Sigmoid colon (tissue), 7 donors: ENCODE results near the gene P3H2. TPM values are rescaled to one million over a fixed set of nuclear protein-coding genes. Genes with fewer than 3 reads are reported as not detected.

ENCODE experiments used
- DNase-seq: peaks from one replicate; pipeline ENCODE4 v3.0.0-alpha.2; 2019
- H3K27ac ChIP-seq, 4 donors: fragments of 200-600 bp; sonication (generic); one replicate each; pipeline ENCODE4 v1.5.1; 2016 to 2019; ENCODE audit warnings: mild to moderate bottlenecking in 1 of 4
- H3K27me3 ChIP-seq, 3 donors: fragments of 200-600 bp; sonication (generic); one replicate each; pipeline ENCODE4 v1.5.1; 2019; ENCODE audit warnings: mild to moderate bottlenecking in 1 of 3
- H3K36me3 ChIP-seq, 4 donors: fragments of 200-600 bp; sonication (generic); one replicate each; pipeline ENCODE4 v1.5.1; 2016 to 2019
- H3K4me1 ChIP-seq, 4 donors: fragments of 200-600 bp; sonication (generic); one replicate each; pipeline ENCODE4 v1.5.1; 2017 to 2019
- H3K4me3 ChIP-seq, 4 donors: fragments of 200-600 bp; sonication (generic); one replicate each; pipeline ENCODE4 v1.5.1; 2017 to 2019; ENCODE audit warnings: mild to moderate bottlenecking in 2 of 4, moderate library complexity in 1 of 4
- H3K9me3 ChIP-seq, 4 donors: fragments of 200-600 bp in 3 of 4; sonication (generic) in 3 of 4; one replicate each; pipeline versions ENCODE4 v1.5.1 to v1.6.1; 2013 to 2019
- EP300 ChIP-seq, 4 donors: sonication (generic); formaldehyde crosslinking; IDR thresholded peaks; one replicate each; pipeline ENCODE4 v1.6.1; 2017; ENCODE audit warnings: antibody characterized with exemption in 4 of 4
- POLR2A ChIP-seq, 2 donors: fragments of 450-650 bp; IDR thresholded peaks; one replicate each; pipeline ENCODE4 v1.6.1; 2016; ENCODE audit warnings: antibody characterized with exemption in 2 of 2, mild to moderate bottlenecking in 2 of 2, moderate library complexity in 2 of 2
- POLR2AphosphoS5 ChIP-seq, 4 donors: sonication (generic); formaldehyde crosslinking; IDR thresholded peaks; one replicate each; pipeline ENCODE4 v1.6.1; 2017; ENCODE audit warnings: antibody characterized with exemption in 4 of 4
- WGBS, 2 donors: extraction: QIAGEN DNeasy Blood & Tissue Kit; methylation state at CpG; one replicate each; pipeline ENCODE4 v1.1.7; 2013; 5-methylcytosine and 5-hydroxymethylcytosine counted together
- intact Hi-C: fragments of 100-400 bp; cut with DNase I; formaldehyde crosslinking; loops from one replicate; pipeline ENCODE4 v1.15.1; 2023
- polyA plus RNA-seq, 3 donors: library from polyadenylated mRNA; stranded (reverse); fragments of 200-250 nt; gene quantifications; one replicate each; pipeline ENCODE4 v1.2.3, GENCODE V29; 2013
- total RNA-seq, 4 donors: library from RNA; depleted of rRNA; stranded (reverse); fragments of >200 nt; gene quantifications; one replicate each; pipeline ENCODE4 v1.1.0, GENCODE V29; 2016
- TF ChIP-seq, protein P1 (sequence below), 4 experiments: fragments of 450-650 bp in 3 of 4; fragments of 200-600 bp in 1 of 4; IDR thresholded peaks; one replicate each; pipeline ENCODE4 v1.5.1; 2016 to 2019; ENCODE audit warnings: antibody characterized with exemption in 4 of 4, mild to moderate bottlenecking in 3 of 4, moderate library complexity in 2 of 4
- donor health status: healthy with polysubstance abuse.
- donor health status: Bipolar disorder and iron deficiency.
- donor health status: healthy.

P3H2 gene
- total and polyA plus RNA-seq, 7 donors: 1.8 to 41.7 (median 29.6) TPM

DNA sequence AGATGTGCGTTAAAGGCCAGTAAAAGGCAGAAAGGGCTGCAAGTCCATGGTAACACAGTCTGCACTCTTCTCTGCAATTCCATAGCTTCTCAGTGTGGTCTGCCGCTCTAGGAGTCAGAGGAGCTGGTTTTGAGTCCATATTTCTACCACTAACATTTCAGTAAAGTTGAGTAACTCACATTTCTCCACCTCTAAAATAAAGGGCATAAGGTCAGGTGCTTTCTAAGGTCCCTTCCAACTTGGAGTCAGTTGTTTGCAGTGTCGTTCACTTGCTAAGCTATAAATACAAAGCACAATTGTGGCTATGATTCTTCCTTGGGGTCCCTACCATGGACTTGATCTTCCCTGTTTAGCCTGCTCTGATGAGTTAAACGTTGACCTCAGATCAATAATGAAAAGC, 171.1 kb downstream of the P3H2 start:
- intact Hi-C loops: no loop called here
- Histone ChIP-seq H3K27ac (no peak overlapping the region), H3K4me3 (no peak overlapping the region), H3K27me3 (no peaks in the 10 kb centered on the region), H3K36me3 (no peaks in the 10 kb centered on the region), H3K9me3 (no peaks in the 10 kb centered on the region), H3K4me1 (no peaks in the 10 kb centered on the region)
- TF ChIP-seq POLR2AphosphoS5 (IDR thresholded peaks at IDR 0.05) (no peak), EP300 (IDR thresholded peaks at IDR 0.05) (no peak), POLR2A (IDR thresholded peaks at IDR 0.05) (no peak)
- TF ChIP-seq, protein P1, sequence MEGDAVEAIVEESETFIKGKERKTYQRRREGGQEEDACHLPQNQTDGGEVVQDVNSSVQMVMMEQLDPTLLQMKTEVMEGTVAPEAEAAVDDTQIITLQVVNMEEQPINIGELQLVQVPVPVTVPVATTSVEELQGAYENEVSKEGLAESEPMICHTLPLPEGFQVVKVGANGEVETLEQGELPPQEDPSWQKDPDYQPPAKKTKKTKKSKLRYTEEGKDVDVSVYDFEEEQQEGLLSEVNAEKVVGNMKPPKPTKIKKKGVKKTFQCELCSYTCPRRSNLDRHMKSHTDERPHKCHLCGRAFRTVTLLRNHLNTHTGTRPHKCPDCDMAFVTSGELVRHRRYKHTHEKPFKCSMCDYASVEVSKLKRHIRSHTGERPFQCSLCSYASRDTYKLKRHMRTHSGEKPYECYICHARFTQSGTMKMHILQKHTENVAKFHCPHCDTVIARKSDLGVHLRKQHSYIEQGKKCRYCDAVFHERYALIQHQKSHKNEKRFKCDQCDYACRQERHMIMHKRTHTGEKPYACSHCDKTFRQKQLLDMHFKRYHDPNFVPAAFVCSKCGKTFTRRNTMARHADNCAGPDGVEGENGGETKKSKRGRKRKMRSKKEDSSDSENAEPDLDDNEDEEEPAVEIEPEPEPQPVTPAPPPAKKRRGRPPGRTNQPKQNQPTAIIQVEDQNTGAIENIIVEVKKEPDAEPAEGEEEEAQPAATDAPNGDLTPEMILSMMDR (IDR thresholded peaks at IDR 0.05): no peak
- WGBS, 2 donors: 79 to 90% methylated on average over 4 of the region's 4 CpGs
- DNase-seq: no peak

DNA sequence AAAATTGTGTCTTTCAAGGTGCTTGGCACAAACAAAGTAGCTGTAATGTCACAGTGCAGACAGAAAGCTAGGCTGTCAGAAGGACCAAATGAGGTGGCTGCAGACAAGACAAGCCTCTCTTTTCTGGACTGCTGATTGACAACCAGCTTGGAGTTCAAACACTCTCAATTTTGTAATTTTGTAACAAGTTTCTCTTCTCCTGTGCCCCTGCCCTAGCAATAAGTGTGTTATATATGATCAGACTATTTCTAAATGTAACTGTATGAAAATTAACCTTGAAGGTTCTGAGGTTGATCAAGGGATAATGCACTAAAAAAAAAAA, 172.0 kb downstream of the P3H2 start:
- no peak overlapping the region for H3K27ac ChIP-seq
- intact Hi-C loops: no loop called here

DNA sequence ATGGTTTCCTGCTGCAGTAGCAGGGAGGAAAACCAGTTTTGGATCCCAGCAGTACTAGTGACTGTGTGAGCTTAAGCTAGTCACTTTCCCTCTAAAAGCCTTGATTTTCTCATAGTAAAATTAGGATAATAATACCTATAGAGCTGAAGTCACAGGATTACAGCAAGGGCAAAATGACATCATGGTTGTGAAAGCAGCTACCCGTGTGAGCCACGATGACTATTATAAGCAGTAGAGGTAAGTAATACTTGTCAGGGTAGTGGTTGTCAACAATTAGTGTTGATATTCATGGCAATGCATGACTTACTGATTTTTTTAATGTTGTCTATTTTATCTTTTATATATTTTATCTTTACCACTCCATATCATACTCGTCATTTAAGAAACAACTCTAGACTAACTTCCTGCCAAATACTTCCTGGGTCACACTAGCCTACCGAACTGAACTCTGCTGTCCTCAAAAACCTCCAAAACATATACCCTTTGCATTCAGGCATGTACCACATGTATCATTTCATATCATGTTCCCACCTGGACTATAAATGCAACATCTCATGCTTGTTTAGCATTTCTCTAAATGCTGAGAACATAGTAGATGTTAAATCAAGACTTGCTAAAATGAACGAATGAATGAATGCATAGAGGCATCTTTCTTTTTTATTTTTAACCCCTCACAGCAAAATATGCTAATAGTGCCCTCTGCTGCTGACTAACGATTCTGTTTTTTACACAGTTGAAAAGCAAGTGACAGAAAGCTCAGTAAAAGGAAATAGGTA, 172.6 kb downstream of the P3H2 start:
- no peak overlapping the region for H3K4me3 ChIP-seq
- no peaks in the 10 kb centered on the region for H3K4me1 ChIP-seq
- no peaks in the 10 kb centered on the region for H3K9me3 ChIP-seq
- H3K36me3 ChIP-seq: no peaks in the 10 kb centered on the region
- H3K27me3 ChIP-seq: no peaks in the 10 kb centered on the region
- no peak for TF ChIP-seq EP300 (IDR thresholded peaks at IDR 0.05)
- TF ChIP-seq POLR2AphosphoS5 (IDR thresholded peaks at IDR 0.05): no peak
- TF ChIP-seq, protein P1 (IDR thresholded peaks at IDR 0.05): no peak
- TF ChIP-seq POLR2A (IDR thresholded peaks at IDR 0.05): no peak
- no peak overlapping the region for H3K27ac ChIP-seq
- intact Hi-C loops: no loop called here
- no peak for DNase-seq
- 25 to 40% methylated on average over 6 of the region's 6 CpGs for WGBS, 2 donors

More for the DNA sequence above, 172.0 kb downstream of the P3H2 start:
- no peaks in the 10 kb centered on the region for H3K4me1 ChIP-seq
- no peaks in the 10 kb centered on the region for H3K27me3 ChIP-seq
- no peak for TF ChIP-seq EP300 (IDR thresholded peaks at IDR 0.05)
- TF ChIP-seq, protein P1 (IDR thresholded peaks at IDR 0.05): peak in 1 of 4 experiments; percentile 22
- H3K36me3 ChIP-seq: no peaks in the 10 kb centered on the region
- no peaks in the 10 kb centered on the region for H3K9me3 ChIP-seq
- H3K4me3 ChIP-seq: no peak overlapping the region
- no peak for DNase-seq

DNA sequence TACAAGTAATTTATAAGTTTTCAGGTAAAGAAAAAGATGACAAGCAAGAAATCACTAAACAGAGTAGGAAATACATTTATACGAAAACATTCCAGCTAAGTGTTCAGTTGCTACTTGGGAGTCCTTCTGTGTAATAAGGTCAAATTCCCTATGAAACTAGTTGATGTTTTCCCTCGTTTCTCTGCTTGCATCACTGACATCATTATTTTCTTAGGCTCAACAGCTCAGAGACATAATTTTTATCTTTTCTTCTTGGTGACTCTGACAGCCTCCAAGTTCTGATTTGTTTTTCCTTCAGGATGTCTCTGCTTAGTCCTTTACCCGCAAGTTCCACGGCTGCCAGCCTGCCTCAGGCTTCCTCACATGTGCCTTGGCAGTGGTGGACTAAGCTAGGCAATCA, 173.6 kb downstream of the P3H2 start:
- no peaks in the 10 kb centered on the region for H3K4me1 ChIP-seq
- H3K27me3 ChIP-seq: no peaks in the 10 kb centered on the region
- TF ChIP-seq EP300 (IDR thresholded peaks at IDR 0.05): no peak
- TF ChIP-seq, protein P1 (IDR thresholded peaks at IDR 0.05): no peak
- no peak for TF ChIP-seq POLR2AphosphoS5 (IDR thresholded peaks at IDR 0.05)
- TF ChIP-seq POLR2A (IDR thresholded peaks at IDR 0.05): no peak
- no peak overlapping the region for H3K4me3 ChIP-seq
- intact Hi-C loops: no loop called here
- DNase-seq: no peak
- 75 to 78% methylated on average over 4 of the region's 4 CpGs for WGBS, 2 donors
- H3K36me3 ChIP-seq: no peaks in the 10 kb centered on the region
- no peaks in the 10 kb centered on the region for H3K9me3 ChIP-seq
- no peak overlapping the region for H3K27ac ChIP-seq
